Measurements from ENCODE around the gene HOXB5.

Gene HOXB5

DNA sequence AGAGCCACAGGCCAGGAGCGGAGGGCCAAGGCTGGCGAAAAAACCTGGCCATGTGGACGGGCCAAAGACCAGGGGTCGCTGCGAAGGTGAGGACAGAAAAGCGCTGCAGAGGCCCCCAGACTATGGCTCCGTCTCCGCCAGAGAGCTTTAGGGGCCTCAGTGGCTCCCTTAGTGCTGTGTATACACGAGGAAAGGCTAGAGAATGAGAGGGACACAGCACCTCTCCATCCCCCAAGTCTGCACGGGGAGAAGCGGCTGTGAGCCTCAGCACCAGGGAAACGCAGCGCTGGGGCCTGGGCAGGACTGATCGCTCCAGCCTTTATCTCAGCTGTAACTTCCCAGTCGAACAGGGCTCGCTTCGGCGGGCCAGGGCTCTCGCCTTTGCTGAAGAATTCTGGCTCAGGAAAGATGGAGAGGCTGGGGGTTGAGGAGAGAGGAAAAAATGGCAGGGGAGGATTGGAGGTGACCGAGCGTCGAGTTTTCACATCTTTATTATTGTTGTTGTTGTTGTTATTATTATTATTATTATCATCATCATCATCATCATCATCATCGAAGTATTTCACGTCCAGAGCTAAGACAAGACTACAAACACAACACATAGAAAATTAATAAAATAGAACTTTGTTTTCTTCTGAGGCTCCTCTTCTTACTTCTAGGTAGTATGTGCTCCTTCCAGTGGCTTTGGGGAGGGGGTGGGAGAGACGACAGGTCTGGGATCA, 1.9 kb upstream of the HOXB5 start:
- peaks cover 0 to 97% of the 10 kb centered on the region in 2 donors for H3K27me3 ChIP-seq
- H3K36me3 ChIP-seq: no peaks in the 10 kb centered on the region
- H3K4me3 ChIP-seq: no peak overlapping the region
- H3K27ac ChIP-seq: no peak overlapping the region
- no peaks in the 10 kb centered on the region for H3K9me3 ChIP-seq
- peaks cover 0 to 40% (median 25%) of the 10 kb centered on the region in 4 donors for H3K4me1 ChIP-seq
- TF ChIP-seq CTCF (IDR thresholded peaks at IDR 0.05): no peak
- DNase-seq: no peak
- intact Hi-C loops (cut with DNase I; ENCODE audit: low total_unique reads): no loop called here

DNA sequence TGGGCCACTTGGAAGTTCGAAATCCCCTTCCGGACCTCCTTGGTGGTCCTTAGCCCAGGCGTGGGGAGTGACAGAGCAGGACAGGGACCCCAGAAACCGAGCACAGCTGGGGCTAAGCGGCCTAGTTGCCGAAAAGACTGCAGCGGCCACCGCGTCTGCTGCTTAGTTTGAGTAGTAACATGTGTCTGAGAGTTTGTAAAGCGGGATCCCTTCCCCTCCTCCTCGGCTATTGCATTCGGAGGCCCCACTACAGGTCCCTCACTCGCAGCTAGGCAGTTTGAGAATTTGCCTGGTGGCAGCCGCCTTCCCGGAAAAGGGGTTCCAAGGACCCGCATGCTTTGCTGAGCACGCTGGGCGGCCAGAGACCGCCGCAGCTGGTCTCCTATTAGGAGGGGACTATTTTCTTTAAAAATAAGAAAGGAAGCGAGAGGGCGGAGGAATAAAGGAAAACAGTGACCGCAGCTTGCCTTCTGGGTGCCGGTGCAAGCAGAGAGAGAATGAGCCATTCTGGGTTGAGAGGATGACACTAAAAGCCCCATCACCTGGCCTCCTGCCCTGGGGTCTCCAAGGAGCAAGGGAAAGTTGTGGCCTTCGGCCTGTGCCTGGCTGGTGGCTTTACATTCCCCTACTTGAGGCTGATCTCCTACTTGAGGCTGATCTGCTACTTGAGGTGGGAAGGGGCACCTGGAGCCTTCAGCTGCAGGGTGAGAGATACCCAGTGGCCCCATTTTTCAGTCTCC, 1.1 kb upstream of the HOXB5 start:
- no peak for DNase-seq
- Histone ChIP-seq H3K36me3 (no peaks in the 10 kb centered on the region), H3K4me1 (peaks cover 0 to 40% (median 25%) of the 10 kb centered on the region in 4 donors), H3K27ac (no peak overlapping the region), H3K9me3 (no peaks in the 10 kb centered on the region), H3K27me3 (peaks cover 0 to 97% of the 10 kb centered on the region in 2 donors), H3K4me3 (no peak overlapping the region)
- no peak for TF ChIP-seq CTCF (IDR thresholded peaks at IDR 0.05)
- intact Hi-C loops (cut with DNase I; ENCODE audit: low total_unique reads): no loop called here

- Histone ChIP-seq H3K27ac (no peak overlapping the region), H3K36me3 (no peaks in the 10 kb centered on the region), H3K27me3 (peaks cover 0 to 94% of the 10 kb centered on the region in 2 donors), H3K4me1 (peaks cover 0 to 40% (median 25%) of the 10 kb centered on the region in 4 donors), H3K4me3 (peak overlapping the region; percentile 10 to 40), H3K9me3 (no peaks in the 10 kb centered on the region)
- DNase-seq: peak in 1 of 2 donors; percentile 47
- peak; percentile 89 to 92 for TF ChIP-seq CTCF (IDR thresholded peaks at IDR 0.05)
- intact Hi-C loops (cut with DNase I; ENCODE audit: low total_unique reads): no loop called here
These were observed 410 bp upstream of the HOXB5 start for GRCh38 chr17:48593840-48594537.

DNA sequence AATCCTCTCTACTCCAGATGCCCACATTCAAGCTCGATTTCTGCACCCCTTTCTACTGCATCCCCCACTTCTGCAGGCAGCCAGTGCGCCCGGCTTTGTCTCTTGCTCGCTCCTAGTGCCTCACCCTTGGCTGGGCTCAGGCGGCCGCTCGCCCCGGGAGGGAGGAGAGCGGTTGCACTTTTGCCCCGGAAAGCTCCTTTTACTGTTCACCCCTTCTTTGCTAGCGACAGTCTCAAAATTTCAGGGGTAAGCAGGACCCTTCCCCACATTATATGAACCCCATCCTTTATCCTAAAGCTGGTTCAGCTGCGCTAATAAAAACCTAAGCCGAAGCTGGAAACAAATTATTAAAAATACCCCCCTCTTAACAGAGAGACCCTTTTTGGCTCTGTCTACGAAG, 1.0 kb downstream of the HOXB5 start:
- no peaks in the 10 kb centered on the region for H3K36me3 ChIP-seq
- intact Hi-C loops (cut with DNase I; ENCODE audit: low total_unique reads): no loop called here
- no peak for TF ChIP-seq CTCF (IDR thresholded peaks at IDR 0.05)
- peaks cover 0 to 94% of the 10 kb centered on the region in 2 donors for H3K27me3 ChIP-seq
- no peak overlapping the region for H3K27ac ChIP-seq
- H3K9me3 ChIP-seq: no peaks in the 10 kb centered on the region
- peaks cover 0 to 30% (median 17%) of the 10 kb centered on the region in 4 donors for H3K4me1 ChIP-seq
- no peak for DNase-seq
- no peak overlapping the region for H3K4me3 ChIP-seq

GRCh38 chr17:48592057-48592514, 1.5 kb downstream of the HOXB5 start:
- peaks cover 0 to 94% of the 10 kb centered on the region in 2 donors for H3K27me3 ChIP-seq
- no peak overlapping the region for H3K4me3 ChIP-seq
- DNase-seq: no peak
- no peaks in the 10 kb centered on the region for H3K9me3 ChIP-seq
- intact Hi-C loops (cut with DNase I; ENCODE audit: low total_unique reads): no loop called here
- H3K27ac ChIP-seq: no peak overlapping the region
- peaks cover 0 to 26% (median 12%) of the 10 kb centered on the region in 4 donors for H3K4me1 ChIP-seq
- no peak for TF ChIP-seq CTCF (IDR thresholded peaks at IDR 0.05)
- H3K36me3 ChIP-seq: no peaks in the 10 kb centered on the region
